RKO (cell line): ENCODE data around the gene STRBP.

Experiments used
- DNase-seq: peaks from one replicate; pipeline ENCODE4 v3.0.0-alpha.2; 2016; ENCODE audit warnings: low spot score

Gene STRBP

DNA sequence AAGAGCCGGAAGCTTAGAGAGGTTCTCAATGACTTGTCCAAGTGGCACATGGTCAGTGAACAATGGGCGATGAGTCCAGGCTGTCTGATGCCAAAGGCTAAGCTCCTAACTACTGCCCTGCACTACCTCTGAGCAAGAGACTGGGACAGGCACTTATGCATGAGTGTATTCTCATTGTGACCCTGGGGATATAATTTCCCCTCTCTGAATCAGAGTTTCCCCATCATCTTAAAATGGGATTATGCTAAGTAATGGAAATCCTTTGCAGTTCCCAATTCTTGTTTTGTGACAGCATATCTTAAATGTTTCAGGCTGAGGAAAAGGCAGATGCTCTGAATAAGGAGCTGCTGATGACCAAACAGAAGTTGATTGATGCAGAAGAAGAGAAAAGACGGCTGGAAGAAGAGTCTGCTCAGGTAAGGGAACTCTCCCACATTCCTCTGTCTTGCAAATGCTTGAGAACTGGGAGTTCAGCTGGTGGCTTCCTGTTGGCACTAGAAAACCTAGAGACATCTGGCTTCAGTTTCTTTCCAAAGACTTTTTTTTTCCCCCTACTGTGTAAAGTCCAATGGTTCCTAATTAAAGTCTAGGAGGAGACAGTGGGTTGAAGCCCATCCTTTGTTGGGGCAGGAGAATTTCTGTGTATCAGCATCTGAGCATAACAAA, 170.8 kb downstream of the STRBP start:
- DNase-seq: no peak

DNA sequence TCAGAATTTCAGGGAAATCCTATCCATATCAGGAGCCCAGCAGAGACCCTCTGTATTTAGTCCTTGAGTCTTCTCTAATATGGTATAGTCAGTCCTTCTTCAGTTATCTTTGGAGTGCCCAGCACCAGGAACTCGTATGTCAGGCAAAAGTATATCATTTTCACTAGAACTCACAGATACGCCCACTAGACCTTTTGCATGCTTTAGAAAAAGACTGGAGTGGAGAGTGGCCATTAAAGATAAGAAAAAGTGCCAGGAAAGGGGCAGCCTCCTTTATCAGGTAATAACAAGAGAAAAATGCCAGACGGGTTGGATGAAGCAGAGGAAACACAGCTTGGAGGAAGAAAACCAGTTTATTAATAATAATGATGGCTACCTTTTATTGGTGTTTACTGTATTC, 171.4 kb downstream of the STRBP start:
- DNase-seq: no peak

GRCh38 chr9:123093141-123093540, 175.2 kb downstream of the STRBP start:
- no peak for DNase-seq

GRCh38 chr9:123091459-123091858, 176.9 kb downstream of the STRBP start:
- no peak for DNase-seq

- no peak for DNase-seq
These were observed 177.4 kb downstream of the STRBP start for GRCh38 chr9:123090956-123091355.

- DNase-seq: no peak
These were observed 178.0 kb downstream of the STRBP start for GRCh38 chr9:123090198-123090896.

GRCh38 chr9:123089790-123090189, 178.6 kb downstream of the STRBP start:
- DNase-seq: no peak

GRCh38 chr9:123089040-123089439, 179.3 kb downstream of the STRBP start:
- DNase-seq: no peak

DNA sequence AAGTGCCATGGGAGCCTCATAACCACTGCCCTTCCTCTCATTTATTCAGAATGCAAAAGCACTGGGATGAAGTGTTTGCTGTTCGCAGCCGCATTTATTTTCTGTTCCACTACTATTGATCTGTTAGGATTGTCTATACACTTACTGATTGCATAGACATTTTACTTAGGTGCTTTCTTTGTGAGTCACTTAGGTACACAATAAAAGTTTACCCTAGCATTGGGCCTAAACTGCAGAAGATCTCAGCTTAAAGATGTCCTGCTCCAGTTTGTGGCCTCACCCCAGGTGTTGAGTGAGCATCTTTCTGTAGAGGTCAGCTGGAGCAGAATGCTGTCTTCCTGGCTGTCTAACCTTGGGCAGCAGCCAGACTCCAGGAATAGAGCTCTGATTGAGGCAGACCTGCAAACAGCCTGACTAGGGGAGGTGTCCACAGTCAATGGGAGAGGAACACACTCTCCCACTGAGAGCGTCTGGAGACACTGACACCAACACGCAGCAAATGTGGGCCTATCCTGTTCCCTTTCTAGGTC, 181.0 kb downstream of the STRBP start:
- no peak for DNase-seq

- DNase-seq: no peak
These were observed 182.5 kb downstream of the STRBP start for GRCh38 chr9:123085916-123086315.

GRCh38 chr9:123084256-123084655, 184.1 kb downstream of the STRBP start:
- no peak for DNase-seq

GRCh38 chr9:123083680-123084079, 184.7 kb downstream of the STRBP start:
- no peak for DNase-seq

GRCh38 chr9:123081824-123082223, 186.6 kb downstream of the STRBP start:
- peak; percentile 68 for DNase-seq

- DNase-seq: no peak
These were observed 187.9 kb downstream of the STRBP start for GRCh38 chr9:123080444-123080843.

GRCh38 chr9:123074628-123075027, 193.8 kb downstream of the STRBP start:
- no peak for DNase-seq

DNA sequence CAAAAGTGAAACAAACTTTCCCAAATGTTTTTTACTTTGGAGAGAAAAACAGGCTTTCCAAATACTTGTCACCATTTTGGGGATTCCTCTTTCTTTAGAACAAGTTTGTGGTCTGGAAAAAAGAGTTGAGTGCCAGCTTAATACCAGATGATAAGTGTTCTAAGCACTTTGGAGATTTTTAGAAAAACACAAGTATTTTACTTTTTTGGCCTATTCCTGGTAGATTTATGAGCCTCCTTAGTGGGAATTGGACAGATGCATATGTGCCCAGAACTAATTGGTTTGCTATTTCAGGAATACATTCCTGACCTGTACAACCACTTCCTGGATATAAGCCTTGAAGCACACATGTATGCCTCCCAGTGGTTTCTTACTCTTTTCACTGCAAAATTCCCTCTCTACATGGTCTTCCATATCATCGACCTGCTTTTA, 194.4 kb downstream of the STRBP start:
- DNase-seq: no peak

DNA sequence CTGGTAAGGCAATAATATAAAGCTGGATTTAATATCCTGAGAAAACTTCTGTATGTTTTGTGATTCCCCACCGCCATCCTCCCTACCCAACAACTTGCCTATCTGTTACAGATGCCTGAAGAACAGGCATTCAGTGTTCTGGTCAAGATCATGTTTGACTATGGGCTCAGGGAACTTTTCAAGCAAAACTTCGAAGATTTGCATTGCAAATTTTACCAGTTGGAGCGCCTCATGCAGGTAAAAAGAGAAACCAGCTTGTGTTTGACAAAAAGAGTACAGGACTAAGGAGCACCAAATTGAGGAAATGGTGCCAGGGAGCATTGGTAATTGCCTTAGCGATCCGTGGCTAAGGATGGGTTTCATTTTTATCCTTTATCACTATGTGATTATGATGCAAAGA, 194.9 kb downstream of the STRBP start:
- DNase-seq: no peak

DNA sequence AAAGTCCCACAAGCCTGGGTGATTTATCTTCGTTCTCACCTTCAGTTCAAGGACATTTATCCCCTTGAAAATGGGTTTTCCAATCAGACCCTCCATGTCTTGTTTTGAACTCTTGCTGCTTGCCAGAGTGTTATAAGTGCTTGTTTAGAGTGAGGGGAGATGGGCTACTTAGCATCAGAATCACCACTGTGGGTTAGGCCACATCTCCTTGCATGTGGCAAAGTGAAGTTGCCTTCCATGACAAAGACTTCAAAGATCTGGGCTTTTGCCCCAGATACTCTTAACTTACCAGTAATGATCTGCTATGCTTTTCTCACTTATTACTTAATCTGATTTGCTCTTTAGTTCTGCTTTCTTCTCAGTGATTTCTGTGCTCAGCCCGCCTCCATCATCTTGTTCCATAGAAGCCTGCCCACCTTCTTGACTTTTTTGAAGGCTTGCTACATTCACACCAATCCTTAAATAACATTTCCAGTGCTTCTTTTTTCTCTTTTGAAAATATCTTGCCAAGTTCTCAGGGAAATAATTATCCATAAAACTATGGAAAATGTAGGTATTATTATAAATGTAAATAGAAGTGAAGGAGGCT, 195.9 kb downstream of the STRBP start:
- DNase-seq: no peak
